ENCODE results near the gene MAP6.

DNA sequence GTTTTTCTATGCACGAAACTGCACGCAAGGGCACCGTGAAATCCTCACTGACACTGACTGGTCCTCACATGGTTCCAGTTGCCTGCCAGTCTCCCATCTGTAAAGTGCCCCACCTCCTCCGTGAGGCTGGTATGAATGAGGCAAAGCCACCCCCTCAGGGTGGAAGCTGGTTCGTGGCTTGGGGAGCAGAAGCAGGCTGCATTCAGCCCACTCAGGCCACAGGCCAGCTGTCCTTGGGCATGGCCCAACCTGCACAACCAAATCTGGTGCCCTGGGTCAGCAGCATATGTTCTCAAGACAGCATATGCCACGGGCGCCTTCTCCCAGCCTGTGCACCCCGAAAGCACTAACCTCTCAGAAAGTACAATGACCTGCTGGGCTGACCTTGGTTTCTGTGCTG, 77.5 kb downstream of the MAP6 start:
- TF ChIP-seq, protein P1, sequence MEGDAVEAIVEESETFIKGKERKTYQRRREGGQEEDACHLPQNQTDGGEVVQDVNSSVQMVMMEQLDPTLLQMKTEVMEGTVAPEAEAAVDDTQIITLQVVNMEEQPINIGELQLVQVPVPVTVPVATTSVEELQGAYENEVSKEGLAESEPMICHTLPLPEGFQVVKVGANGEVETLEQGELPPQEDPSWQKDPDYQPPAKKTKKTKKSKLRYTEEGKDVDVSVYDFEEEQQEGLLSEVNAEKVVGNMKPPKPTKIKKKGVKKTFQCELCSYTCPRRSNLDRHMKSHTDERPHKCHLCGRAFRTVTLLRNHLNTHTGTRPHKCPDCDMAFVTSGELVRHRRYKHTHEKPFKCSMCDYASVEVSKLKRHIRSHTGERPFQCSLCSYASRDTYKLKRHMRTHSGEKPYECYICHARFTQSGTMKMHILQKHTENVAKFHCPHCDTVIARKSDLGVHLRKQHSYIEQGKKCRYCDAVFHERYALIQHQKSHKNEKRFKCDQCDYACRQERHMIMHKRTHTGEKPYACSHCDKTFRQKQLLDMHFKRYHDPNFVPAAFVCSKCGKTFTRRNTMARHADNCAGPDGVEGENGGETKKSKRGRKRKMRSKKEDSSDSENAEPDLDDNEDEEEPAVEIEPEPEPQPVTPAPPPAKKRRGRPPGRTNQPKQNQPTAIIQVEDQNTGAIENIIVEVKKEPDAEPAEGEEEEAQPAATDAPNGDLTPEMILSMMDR (IDR thresholded peaks at IDR 0.05; ENCODE audit: low read length), result no peak
- no peak for TF ChIP-seq EZH2 (IDR thresholded peaks at IDR 0.05; ENCODE audit: borderline replicate concordance, low read length)

Measured in OCI-LY1 (cell line).